Thymus (tissue), 11 donors: ENCODE results near the gene BICD1. TPM values are rescaled to one million over a fixed set of nuclear protein-coding genes. Genes with fewer than 3 reads are reported as not detected.

ENCODE experiments used
- DNase-seq, 9 donors: peaks; one replicate each; pipeline ENCODE4 v3.0.0-alpha.2; 2013; ENCODE audit warnings: low spot score in 9 of 9, low read depth in 6 of 9, missing footprints in 1 of 9
- H3K27ac ChIP-seq, 2 donors: one replicate each; pipeline ENCODE4 v1.5.1; 2013; ENCODE audit warnings: control low read depth in 1 of 2, low read depth in 1 of 2, low read length in 1 of 2, mild to moderate bottlenecking in 1 of 2, moderate library complexity in 1 of 2
- H3K27me3 ChIP-seq, 2 donors: one replicate each; pipeline ENCODE4 v1.5.1; 2013; ENCODE audit warnings: low read length in 1 of 2; ENCODE audit not compliant: control insufficient read depth in 2 of 2, insufficient read depth in 1 of 2
- H3K36me3 ChIP-seq, 2 donors: one replicate each; pipeline ENCODE4 v1.5.1; 2013; ENCODE audit warnings: low read length in 1 of 2, mild to moderate bottlenecking in 1 of 2, moderate library complexity in 1 of 2; ENCODE audit not compliant: control insufficient read depth in 2 of 2, insufficient read depth in 2 of 2
- H3K4me1 ChIP-seq, 2 donors: one replicate each; pipeline ENCODE4 v1.5.1; 2013; ENCODE audit warnings: low read length in 2 of 2; ENCODE audit not compliant: control insufficient read depth in 2 of 2, insufficient read depth in 2 of 2
- H3K4me3 ChIP-seq, 2 donors: one replicate each; pipeline ENCODE4 v1.5.1; 2013; ENCODE audit warnings: low read length in 2 of 2, control low read depth in 1 of 2, mild to moderate bottlenecking in 1 of 2
- H3K9me3 ChIP-seq, 2 donors: one replicate each; pipeline ENCODE4 v1.5.1; 2013; ENCODE audit warnings: low read length in 1 of 2, mild to moderate bottlenecking in 1 of 2; ENCODE audit not compliant: control insufficient read depth in 2 of 2, insufficient read depth in 1 of 2
- WGBS: extraction: QIAGEN DNeasy Blood & Tissue Kit; methylation state at CpG from one replicate; pipeline ENCODE4 v1.1.7; 2013; 5-methylcytosine and 5-hydroxymethylcytosine counted together
- polyA plus RNA-seq: library from polyadenylated mRNA; stranded (reverse); fragments of 200-250 nt; gene quantifications from one replicate; pipeline ENCODE4 v1.2.3, GENCODE V29; 2013
- total RNA-seq: library from RNA; stranded (reverse); fragments of 120-200 nt; gene quantifications from one replicate; pipeline ENCODE4 v1.2.4, GENCODE V29; 2013
- donor health status: healthy.

BICD1 gene
- total and polyA plus RNA-seq, 2 donors = 5.5 to 12.1 TPM

DNA sequence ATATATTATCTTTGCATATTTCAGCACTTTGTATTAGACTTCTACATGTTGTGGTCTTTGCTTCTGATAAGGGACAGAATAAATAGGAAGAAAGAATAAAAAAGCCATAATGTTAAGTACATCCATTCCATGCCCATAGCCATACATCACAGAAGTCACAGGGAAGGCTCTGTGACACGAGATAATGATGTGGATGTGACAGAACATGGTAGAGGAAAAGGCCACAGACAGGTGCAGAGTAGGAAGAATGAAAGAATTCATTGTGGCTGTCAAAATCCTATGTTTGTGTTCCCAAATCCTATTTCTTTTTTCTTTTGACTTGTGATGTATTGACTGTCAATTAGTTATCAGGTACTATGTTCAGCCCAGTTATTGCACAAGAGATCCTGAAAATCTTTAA lies 38.4 kb downstream of the BICD1 start:
- WGBS = 44% methylated on average over 1 of the region's 1 CpG
- H3K36me3 ChIP-seq = no peaks in the 10 kb centered on the region
- no peaks in the 10 kb centered on the region for H3K9me3 ChIP-seq
- H3K27me3 ChIP-seq = no peaks in the 10 kb centered on the region
- H3K4me3 ChIP-seq = no peak overlapping the region
- no peak overlapping the region for H3K27ac ChIP-seq
- DNase-seq = no peak
- H3K4me1 ChIP-seq = peaks cover 0 to under 1% of the 10 kb centered on the region in 2 donors

- peaks cover 0 to 2% of the 10 kb centered on the region in 2 donors for H3K36me3 ChIP-seq
- no peaks in the 10 kb centered on the region for H3K4me1 ChIP-seq
- H3K9me3 ChIP-seq = no peaks in the 10 kb centered on the region
- 78% methylated on average over 5 of the region's 5 CpGs for WGBS
- H3K27ac ChIP-seq = no peak overlapping the region
- H3K4me3 ChIP-seq = no peak overlapping the region
- no peaks in the 10 kb centered on the region for H3K27me3 ChIP-seq
- DNase-seq = no peak
Measured at GRCh38 chr12:32146074-32146873, 39.6 kb downstream of the BICD1 start.

GRCh38 chr12:32148372-32148771 lies 41.7 kb downstream of the BICD1 start:
- WGBS = over 99% methylated on average over 4 of the region's 4 CpGs
- no peak for DNase-seq
- Histone ChIP-seq H3K36me3 (peaks cover 0 to 2% of the 10 kb centered on the region in 2 donors), H3K9me3 (no peaks in the 10 kb centered on the region), H3K27ac (no peak overlapping the region), H3K4me3 (no peak overlapping the region), H3K4me1 (no peaks in the 10 kb centered on the region), H3K27me3 (no peaks in the 10 kb centered on the region)

GRCh38 chr12:32149489-32149888 lies 42.8 kb downstream of the BICD1 start:
- DNase-seq = no peak
- Histone ChIP-seq H3K4me1 (no peaks in the 10 kb centered on the region), H3K27ac (no peak overlapping the region), H3K27me3 (no peaks in the 10 kb centered on the region), H3K9me3 (no peaks in the 10 kb centered on the region), H3K36me3 (peaks cover 0 to 2% of the 10 kb centered on the region in 2 donors), H3K4me3 (no peak overlapping the region)

DNA sequence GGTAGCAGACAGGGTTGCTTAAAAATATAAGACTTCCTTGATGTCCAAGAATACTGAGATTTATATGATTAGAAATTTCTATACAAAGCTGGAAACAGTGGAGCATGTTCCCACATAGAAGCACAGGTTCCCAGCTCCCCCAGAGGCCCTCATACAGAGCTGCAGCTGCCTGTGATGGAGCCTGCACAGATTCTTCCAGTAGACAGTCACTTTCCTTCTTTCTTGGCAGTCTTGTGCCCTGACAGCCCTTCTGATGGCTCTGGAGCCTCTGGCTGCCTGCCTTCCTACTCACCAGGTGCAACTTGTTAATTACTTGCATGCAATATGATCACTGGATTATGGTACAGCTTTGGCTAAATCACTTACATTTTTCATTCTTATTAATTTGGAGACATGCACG lies 44.4 kb downstream of the BICD1 start:
- Histone ChIP-seq H3K4me3 (no peak overlapping the region), H3K27ac (no peak overlapping the region), H3K36me3 (peaks cover 0 to 2% of the 10 kb centered on the region in 2 donors), H3K9me3 (no peaks in the 10 kb centered on the region), H3K4me1 (no peaks in the 10 kb centered on the region), H3K27me3 (no peaks in the 10 kb centered on the region)
- WGBS = 98% methylated on average over 1 of the region's 1 CpG
- no peak for DNase-seq

DNA sequence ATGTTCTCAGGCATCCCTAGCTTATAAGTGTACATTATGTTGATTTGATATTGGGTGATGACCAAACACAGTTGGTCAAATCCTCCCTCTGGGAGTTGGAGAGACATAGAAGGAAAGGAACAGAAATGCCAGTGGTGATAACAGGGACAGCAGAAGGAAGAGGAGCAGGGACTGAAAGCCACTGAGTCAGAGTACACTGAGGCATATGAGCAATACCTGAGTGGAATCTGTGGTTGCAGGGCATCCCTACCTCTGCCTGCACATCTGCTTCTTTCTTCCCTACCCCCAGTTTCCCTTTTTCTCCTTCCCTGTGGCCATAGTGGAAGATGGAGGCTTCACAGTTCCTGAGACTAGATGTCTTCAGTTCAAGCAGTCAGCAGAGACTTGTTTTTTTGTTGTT lies 44.9 kb downstream of the BICD1 start:
- Histone ChIP-seq H3K9me3 (no peaks in the 10 kb centered on the region), H3K4me1 (no peaks in the 10 kb centered on the region), H3K36me3 (peaks cover 0 to 2% of the 10 kb centered on the region in 2 donors), H3K27me3 (no peaks in the 10 kb centered on the region), H3K4me3 (no peak overlapping the region), H3K27ac (no peak overlapping the region)
- no peak for DNase-seq

DNA sequence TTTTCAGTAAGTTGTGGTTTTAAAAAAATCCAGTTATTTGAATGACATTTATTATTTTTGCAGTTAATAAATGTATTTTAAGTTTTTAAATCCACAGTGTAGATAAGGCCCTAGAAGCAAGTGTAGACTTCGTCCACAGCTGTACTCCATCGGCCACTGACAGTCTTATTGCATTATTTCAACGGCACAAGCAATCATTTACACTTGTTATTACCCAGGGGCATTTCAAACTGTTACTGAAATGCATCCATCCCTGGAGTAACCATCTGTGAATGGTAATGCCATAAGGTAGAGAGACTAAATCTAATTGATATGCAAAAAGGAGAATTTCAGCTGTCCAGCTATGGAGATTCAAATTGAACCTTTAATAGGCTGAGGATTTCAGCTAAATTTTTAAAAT lies 48.4 kb downstream of the BICD1 start:
- Histone ChIP-seq H3K9me3 (no peaks in the 10 kb centered on the region), H3K27ac (no peak overlapping the region), H3K4me3 (no peak overlapping the region), H3K4me1 (no peaks in the 10 kb centered on the region), H3K36me3 (peaks cover 0 to 2% of the 10 kb centered on the region in 2 donors), H3K27me3 (no peaks in the 10 kb centered on the region)
- no peak for DNase-seq
- 97% methylated on average over 3 of the region's 3 CpGs for WGBS

DNA sequence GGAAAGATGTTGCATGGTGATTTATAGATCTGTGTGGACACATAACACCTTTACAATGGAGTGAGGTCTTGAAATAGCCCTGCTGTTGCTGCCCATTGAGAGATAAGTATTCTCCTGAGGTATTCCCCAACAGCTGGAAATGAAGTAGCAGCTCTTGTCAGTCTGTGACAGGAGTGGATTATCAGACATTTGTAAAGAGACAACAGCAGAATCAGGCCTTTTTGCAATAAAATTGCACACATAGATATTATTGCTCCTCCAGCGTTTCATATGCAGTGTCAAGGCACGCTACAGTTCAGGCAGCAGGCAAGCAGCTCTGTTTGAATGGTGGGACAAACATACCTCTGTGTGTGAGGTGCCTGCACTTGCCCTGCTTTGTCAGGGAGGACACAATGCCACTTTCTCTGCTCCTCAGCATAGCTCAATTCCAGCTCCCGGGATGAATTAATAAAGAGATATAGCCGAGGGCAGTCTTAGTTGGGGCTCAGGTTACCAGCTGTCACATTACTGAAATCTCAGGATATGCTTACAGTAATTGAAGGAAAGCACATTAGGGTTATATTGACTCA lies 49.4 kb downstream of the BICD1 start:
- DNase-seq = no peak
- Histone ChIP-seq H3K4me3 (no peak overlapping the region), H3K27ac (no peak overlapping the region), H3K36me3 (no peaks in the 10 kb centered on the region), H3K27me3 (no peaks in the 10 kb centered on the region), H3K4me1 (no peaks in the 10 kb centered on the region), H3K9me3 (no peaks in the 10 kb centered on the region)
- WGBS = 83% methylated on average over 4 of the region's 4 CpGs

GRCh38 chr12:32158525-32158924 lies 51.9 kb downstream of the BICD1 start:
- no peak for DNase-seq
- Histone ChIP-seq H3K4me3 (no peak overlapping the region), H3K27ac (no peak overlapping the region), H3K36me3 (no peaks in the 10 kb centered on the region), H3K9me3 (no peaks in the 10 kb centered on the region), H3K27me3 (no peaks in the 10 kb centered on the region), H3K4me1 (no peaks in the 10 kb centered on the region)
- WGBS = 100% methylated on average over 1 of the region's 1 CpG
